GM12872 (cell line): ENCODE measurements around the gene IL17RD.

ENCODE experiments used
- CTCF ChIP-seq: IDR thresholded peaks from 3 replicates; pipeline ENCODE4 v1.5.1; 2011; ENCODE audit warnings: low read depth, mild to moderate bottlenecking, low read length, moderate library complexity; ENCODE audit not compliant: insufficient read depth

IL17RD gene

GRCh38 chr3:57164657-57165573 lies at the start of gene IL17RD:
Gene IL17RD (minus strand): TSS chr3:57165353. CDS start chr3:57165286, 67 bp downstream.
- no peak for TF ChIP-seq CTCF

GRCh38 chr3:57206423-57206822 lies 41.3 kb upstream of the IL17RD start:
- no peak for TF ChIP-seq CTCF

- TF ChIP-seq CTCF, result no peak
These were observed 34.7 kb upstream of the IL17RD start, which contains the start of gene HESX1 for GRCh38 chr3:57199895-57200297. Gene HESX1 (minus strand): TSS chr3:57199978. CDS start chr3:57199918, 60 bp downstream.

- TF ChIP-seq CTCF, result no peak
These were observed 29.5 kb upstream of the IL17RD start for GRCh38 chr3:57194641-57195040.

- no peak for TF ChIP-seq CTCF
These were observed 26.9 kb upstream of the IL17RD start for GRCh38 chr3:57192028-57192427.

- TF ChIP-seq CTCF, result no peak
These were observed 19.4 kb upstream of the IL17RD start for GRCh38 chr3:57184526-57184925.

GRCh38 chr3:57179580-57180410 lies 14.6 kb upstream of the IL17RD start:
- TF ChIP-seq CTCF, result peak; percentile 42; the same call in 2 of the 3 replicates
